Liver (tissue), 9 donors: ENCODE data around the gene CSTPP1. TPM values are rescaled to one million over a fixed set of nuclear protein-coding genes. Genes with fewer than 3 reads are reported as not detected.

Source experiments
- DNase-seq: peaks from one replicate; pipeline ENCODE4 v3.0.0-alpha.2; 2017; ENCODE audit warnings: low spot score
- H3K27ac ChIP-seq, 2 donors: one replicate each; pipeline ENCODE4 v1.7.0; 2013; ENCODE audit warnings: inconsistent platforms in 2 of 2, low read length in 2 of 2, control low read depth in 1 of 2, low read depth in 1 of 2, mild to moderate bottlenecking in 1 of 2
- H3K27me3 ChIP-seq, 4 donors: one replicate each; pipeline versions ENCODE4 v1.6.1 to v1.7.0; 2013; ENCODE audit warnings: low read length in 3 of 4, inconsistent platforms in 1 of 4, mild to moderate bottlenecking in 1 of 4, moderate library complexity in 1 of 4; ENCODE audit not compliant: control insufficient read depth in 4 of 4, insufficient read depth in 4 of 4
- H3K36me3 ChIP-seq, 4 donors: one replicate each; pipeline versions ENCODE4 v1.6.1 to v1.7.0; 2013; ENCODE audit warnings: low read length in 3 of 4, mild to moderate bottlenecking in 3 of 4, low read depth in 1 of 4, moderate library complexity in 1 of 4; ENCODE audit not compliant: control insufficient read depth in 4 of 4, insufficient read depth in 3 of 4
- H3K4me1 ChIP-seq, 4 donors: one replicate each; pipeline versions ENCODE4 v1.6.1 to v1.7.0; 2013; ENCODE audit warnings: low read length in 3 of 4, mild to moderate bottlenecking in 3 of 4, moderate library complexity in 1 of 4; ENCODE audit not compliant: control insufficient read depth in 4 of 4, insufficient read depth in 4 of 4
- H3K4me3 ChIP-seq, 3 donors: one replicate each; pipeline versions ENCODE4 v1.6.1 to v1.7.0; 2013; ENCODE audit warnings: low read length in 3 of 3, control low read depth in 1 of 3, low read depth in 1 of 3, mild to moderate bottlenecking in 1 of 3
- H3K9ac ChIP-seq, 2 donors: one replicate each; pipeline ENCODE4 v1.7.0; 2013; ENCODE audit warnings: low read length in 2 of 2, mild to moderate bottlenecking in 2 of 2, moderate library complexity in 2 of 2, control low read depth in 1 of 2, low read depth in 1 of 2
- H3K9me3 ChIP-seq, 4 donors: one replicate each; pipeline versions ENCODE4 v1.6.1 to v1.7.0; 2013; ENCODE audit warnings: low read length in 3 of 4; ENCODE audit not compliant: control insufficient read depth in 4 of 4
- ATF3 ChIP-seq: IDR thresholded peaks from 2 replicates; pipeline ENCODE4 v1.6.1; 2016; ENCODE audit warnings: antibody characterized with exemption
- FOXA2 ChIP-seq: IDR thresholded peaks from 2 replicates; pipeline ENCODE4 v1.6.1; 2016; ENCODE audit warnings: antibody characterized with exemption
- GABPA ChIP-seq, 2 donors: IDR thresholded peaks in 1 of 2; conservative IDR thresholded peaks in 1 of 2; 2 replicates each; pipeline ENCODE4 v1.6.1; 2016; ENCODE audit warnings: antibody characterized with exemption in 2 of 2, mild to moderate bottlenecking in 1 of 2, moderate library complexity in 1 of 2
- HNF4A ChIP-seq, 2 donors: conservative IDR thresholded peaks; 2 replicates each; pipeline ENCODE4 v1.6.1; 2016; ENCODE audit warnings: antibody characterized with exemption in 2 of 2, mild to moderate bottlenecking in 2 of 2
- HNF4G ChIP-seq: IDR thresholded peaks from 2 replicates; pipeline ENCODE4 v1.6.1; 2016; ENCODE audit warnings: antibody characterized with exemption
- JUND ChIP-seq, 2 donors: IDR thresholded peaks; 2 replicates each; pipeline ENCODE4 v1.6.1; 2016; ENCODE audit warnings: antibody characterized with exemption in 2 of 2
- NR2F2 ChIP-seq: IDR thresholded peaks from 2 replicates; pipeline ENCODE4 v1.6.1; 2016; ENCODE audit warnings: antibody characterized with exemption
- RXRA ChIP-seq, 2 donors: IDR thresholded peaks; 2 replicates each; pipeline ENCODE4 v1.6.1; 2017 to 2018; ENCODE audit warnings: antibody characterized with exemption in 2 of 2, mild to moderate bottlenecking in 1 of 2
- SP1 ChIP-seq: IDR thresholded peaks from 2 replicates; pipeline ENCODE4 v1.6.1; 2018; ENCODE audit warnings: antibody characterized with exemption, mild to moderate bottlenecking
- YY1 ChIP-seq: IDR thresholded peaks from 2 replicates; pipeline ENCODE4 v1.6.1; 2016; ENCODE audit warnings: antibody characterized with exemption, mild to moderate bottlenecking
- ZBTB33 ChIP-seq: IDR thresholded peaks from 2 replicates; pipeline ENCODE4 v1.6.1; 2016; ENCODE audit warnings: antibody characterized with exemption
- WGBS: extraction: QIAGEN DNeasy Blood & Tissue Kit; methylation state at CpG from one replicate; pipeline ENCODE4 v1.1.7; 2013; 5-methylcytosine and 5-hydroxymethylcytosine counted together
- polyA plus RNA-seq, 2 donors: library from polyadenylated mRNA; stranded (reverse) in 1 of 2; unstranded in 1 of 2; fragments of 200-250 nt in 1 of 2; fragments of >200 nt in 1 of 2; fragmentation: Nextera tagmentation in 1 of 2; extraction: Ambion mirVana in 1 of 2; gene quantifications; one replicate each; pipeline versions ENCODE4 v1.2.1 to v1.2.3, GENCODE V29; 2013 to 2015
- total RNA-seq, 2 donors: library from RNA; depleted of rRNA; stranded (reverse); fragments of >200 nt; gene quantifications; one replicate each; pipeline ENCODE4 v1.2.3, GENCODE V29; 2014
- TF ChIP-seq, protein P1 (sequence below): fragments of 150-350 bp; IDR thresholded peaks from 2 replicates; pipeline ENCODE4 v1.5.1; 2017; ENCODE audit warnings: improper control_type of control experiment, low read depth, low read length; ENCODE audit not compliant: missing input control
- TF ChIP-seq, protein P2 (sequence below): IDR thresholded peaks from 2 replicates; pipeline ENCODE4 v1.6.1; 2016; ENCODE audit warnings: antibody characterized with exemption
- donor health status: healthy.
- donor health status: healthy.
- donor health status: healthy.
- donor health status: healthy.
- donor health status: healthy.

Gene CSTPP1
- total and polyA plus RNA-seq, 4 donors = 5.4 to 6.6 (median 5.7) TPM

GRCh38 chr11:46942172-46942571 is 5.6 kb downstream of the CSTPP1 start:
- no peaks in the 10 kb centered on the region for H3K9me3 ChIP-seq
- H3K36me3 ChIP-seq = no peaks in the 10 kb centered on the region
- 91% methylated on average over 6 of the region's 6 CpGs for WGBS
- TF ChIP-seq ZBTB33 (no peak), FOXA2 (no peak), RXRA (IDR thresholded peaks at IDR 0.05) (no peak), SP1 (no peak), ATF3 (no peak), HNF4G (no peak), JUND (IDR thresholded peaks at IDR 0.05) (no peak), NR2F2 (no peak), YY1 (no peak), GABPA (IDR thresholded peaks at IDR 0.05 in 1 of 2, conservative IDR thresholded peaks at IDR 0.05 in 1 of 2) (no peak)
- TF ChIP-seq, protein P1, sequence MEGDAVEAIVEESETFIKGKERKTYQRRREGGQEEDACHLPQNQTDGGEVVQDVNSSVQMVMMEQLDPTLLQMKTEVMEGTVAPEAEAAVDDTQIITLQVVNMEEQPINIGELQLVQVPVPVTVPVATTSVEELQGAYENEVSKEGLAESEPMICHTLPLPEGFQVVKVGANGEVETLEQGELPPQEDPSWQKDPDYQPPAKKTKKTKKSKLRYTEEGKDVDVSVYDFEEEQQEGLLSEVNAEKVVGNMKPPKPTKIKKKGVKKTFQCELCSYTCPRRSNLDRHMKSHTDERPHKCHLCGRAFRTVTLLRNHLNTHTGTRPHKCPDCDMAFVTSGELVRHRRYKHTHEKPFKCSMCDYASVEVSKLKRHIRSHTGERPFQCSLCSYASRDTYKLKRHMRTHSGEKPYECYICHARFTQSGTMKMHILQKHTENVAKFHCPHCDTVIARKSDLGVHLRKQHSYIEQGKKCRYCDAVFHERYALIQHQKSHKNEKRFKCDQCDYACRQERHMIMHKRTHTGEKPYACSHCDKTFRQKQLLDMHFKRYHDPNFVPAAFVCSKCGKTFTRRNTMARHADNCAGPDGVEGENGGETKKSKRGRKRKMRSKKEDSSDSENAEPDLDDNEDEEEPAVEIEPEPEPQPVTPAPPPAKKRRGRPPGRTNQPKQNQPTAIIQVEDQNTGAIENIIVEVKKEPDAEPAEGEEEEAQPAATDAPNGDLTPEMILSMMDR = no peak
- H3K4me1 ChIP-seq = peaks cover 0 to 4% (median under 1%) of the 10 kb centered on the region in 4 donors
- DNase-seq = no peak
- H3K9ac ChIP-seq = no peak overlapping the region
- H3K27ac ChIP-seq = no peak overlapping the region
- no peaks in the 10 kb centered on the region for H3K27me3 ChIP-seq
- no peak overlapping the region for H3K4me3 ChIP-seq

- TF ChIP-seq, protein P2, sequence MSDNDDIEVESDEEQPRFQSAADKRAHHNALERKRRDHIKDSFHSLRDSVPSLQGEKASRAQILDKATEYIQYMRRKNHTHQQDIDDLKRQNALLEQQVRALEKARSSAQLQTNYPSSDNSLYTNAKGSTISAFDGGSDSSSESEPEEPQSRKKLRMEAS = no peak
- TF ChIP-seq ATF3 = no peak
- no peak for TF ChIP-seq HNF4A (conservative IDR thresholded peaks at IDR 0.05)
- no peak for DNase-seq
- H3K9me3 ChIP-seq = no peaks in the 10 kb centered on the region
- WGBS = 89% methylated on average over 4 of the region's 4 CpGs
- H3K4me1 ChIP-seq = peaks cover 0 to 11% (median 6%) of the 10 kb centered on the region in 4 donors
- H3K27me3 ChIP-seq = no peaks in the 10 kb centered on the region
- no peaks in the 10 kb centered on the region for H3K36me3 ChIP-seq
- no peak overlapping the region for H3K4me3 ChIP-seq
- H3K9ac ChIP-seq = no peak overlapping the region
- no peak overlapping the region for H3K27ac ChIP-seq
These were observed 8.0 kb downstream of the CSTPP1 start for GRCh38 chr11:46944356-46945075.
